Activated CD8-positive, alpha-beta memory T cell treated with anti-CD3 and anti-CD28 coated beads, Interleukin-2, amount 10 ng/mL, durations not matched to agents 7 days and 5 days (primary cell): ENCODE measurements around the gene ZC3H4. TPM values are rescaled to one million over a fixed set of nuclear protein-coding genes. Genes with fewer than 3 reads are reported as not detected.
A peak's percentile ranks its signal among the peaks of the same experiment; 100 is the strongest.
"Not testable (repeated sequence)": the region's sequence is repeated elsewhere in the genome, so short reads cannot be mapped to it uniquely, and the experiment has no call there.

Experiments used
- ATAC-seq: fragments of 150-1000 bp; cut with Tn5 transposase; one replicate; pipeline ENCODE4 v1.10.0; 2021; ENCODE audit warnings: moderate library complexity
- CTCF ChIA-PET: fragments of 350-600 bp; sonication (Branson Sonifier 250); formaldehyde crosslinking; loops from one replicate; lab custom pipeline; 2021; ENCODE audit warnings: antibody characterized with exemption; lab: Charles Lee
- DNase-seq: peaks from one replicate; pipeline ENCODE4 v3.0.0-alpha.2; 2020
- H3K27ac Mint-ChIP-seq: one replicate; pipeline ENCODE4 v1.8.0; 2021; ENCODE audit warnings: mild to moderate bottlenecking, mixed read lengths
- H3K27me3 Mint-ChIP-seq: one replicate; pipeline ENCODE4 v1.8.0; 2021; ENCODE audit warnings: mixed read lengths
- H3K36me3 Mint-ChIP-seq: one replicate; pipeline ENCODE4 v1.8.0; 2021; ENCODE audit warnings: mild to moderate bottlenecking, mixed read lengths
- H3K4me1 Mint-ChIP-seq: one replicate; pipeline ENCODE4 v1.8.0; 2021; ENCODE audit warnings: mixed read lengths
- H3K4me3 Mint-ChIP-seq: one replicate; pipeline ENCODE4 v1.8.0; 2021; ENCODE audit warnings: mild to moderate bottlenecking, moderate library complexity, mixed read lengths
- H3K9me3 Mint-ChIP-seq: one replicate; pipeline ENCODE4 v1.8.0; 2022; ENCODE audit warnings: low read depth, mixed read lengths
- total RNA-seq, 2 experiments: library from RNA; stranded (reverse); gene quantifications; one replicate each; pipeline ENCODE4 v1.2.3, GENCODE V29; 2021

Gene ZC3H4
- total RNA-seq, 2 experiments from 2014 or later: 98.9 to 114 TPM

DNA sequence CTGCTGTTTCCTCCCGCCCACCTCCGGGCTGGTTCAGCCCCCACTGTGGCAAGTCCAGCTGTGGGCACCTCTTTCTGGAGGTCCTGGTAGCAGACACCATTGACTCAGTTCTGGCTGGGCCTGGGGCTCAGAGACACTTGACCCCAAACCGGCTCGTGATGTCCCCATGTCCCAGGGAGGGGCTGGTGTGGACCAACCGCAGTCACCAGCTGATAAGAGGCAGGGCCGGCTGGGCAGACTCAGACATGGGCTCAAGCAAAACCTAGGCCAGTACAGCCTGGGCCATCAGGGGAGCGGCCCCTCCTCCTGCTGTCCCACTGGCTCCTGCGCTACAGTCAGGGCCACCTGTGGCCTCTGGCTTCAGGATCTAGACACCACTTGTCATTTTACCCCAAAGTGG lies 45.3 kb downstream of the ZC3H4 start:
- no peak for ATAC-seq
- DNase-seq: no peak
- Mint-ChIP-seq H3K27me3 (no peaks in the 10 kb centered on the region), H3K4me1 (no peaks in the 10 kb centered on the region), H3K27ac (no peak overlapping the region), H3K4me3 (no peak overlapping the region), H3K36me3 (peaks cover 29% of the 10 kb centered on the region), H3K9me3 (no peaks in the 10 kb centered on the region)
- CTCF ChIA-PET: interaction anchor here (0.5 kb wide), 1 partner anchor 32 kb away, joined by 3 read pairs; no protein-coding TSS in a partner anchor

DNA sequence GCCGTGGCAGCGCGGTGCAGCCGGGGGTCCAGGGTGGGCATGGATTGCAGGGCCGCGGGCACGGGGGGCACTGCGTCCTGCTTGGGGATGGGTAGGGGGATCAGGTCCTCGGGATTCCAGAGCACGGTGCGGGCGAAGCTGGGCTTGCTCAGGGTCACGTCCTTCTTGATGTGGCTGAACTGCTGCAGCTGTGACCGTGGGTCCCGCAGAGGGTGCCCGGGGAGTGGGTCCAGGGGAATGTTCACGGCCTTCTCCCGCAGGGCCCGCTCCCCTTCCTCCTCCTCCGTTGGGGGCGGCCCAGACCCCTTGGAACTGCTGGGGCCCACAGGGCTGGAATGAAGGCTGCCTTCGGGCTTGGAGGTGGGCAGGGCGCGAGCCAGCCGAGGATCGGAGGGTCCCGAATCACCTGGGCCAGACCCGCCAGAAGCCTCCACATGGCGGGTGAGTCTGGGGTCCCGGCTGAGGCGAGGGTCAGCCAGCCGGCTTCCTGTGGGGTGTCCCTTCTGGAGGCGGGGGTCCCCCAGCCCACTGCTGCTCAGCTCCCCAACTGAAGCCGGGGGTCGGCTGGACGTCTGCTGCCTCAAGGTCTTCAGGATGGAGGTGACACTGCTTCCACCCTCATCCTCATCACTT lies 46.2 kb downstream of the ZC3H4 start:
- H3K27ac Mint-ChIP-seq: no peak overlapping the region
- H3K27me3 Mint-ChIP-seq: no peaks in the 10 kb centered on the region
- H3K4me3 Mint-ChIP-seq: no peak overlapping the region
- peaks cover 24% of the 10 kb centered on the region for H3K36me3 Mint-ChIP-seq
- DNase-seq (no peak), ATAC-seq (no peak)
- H3K9me3 Mint-ChIP-seq: no peaks in the 10 kb centered on the region
- CTCF ChIA-PET: no interaction called here
- no peaks in the 10 kb centered on the region for H3K4me1 Mint-ChIP-seq

DNA sequence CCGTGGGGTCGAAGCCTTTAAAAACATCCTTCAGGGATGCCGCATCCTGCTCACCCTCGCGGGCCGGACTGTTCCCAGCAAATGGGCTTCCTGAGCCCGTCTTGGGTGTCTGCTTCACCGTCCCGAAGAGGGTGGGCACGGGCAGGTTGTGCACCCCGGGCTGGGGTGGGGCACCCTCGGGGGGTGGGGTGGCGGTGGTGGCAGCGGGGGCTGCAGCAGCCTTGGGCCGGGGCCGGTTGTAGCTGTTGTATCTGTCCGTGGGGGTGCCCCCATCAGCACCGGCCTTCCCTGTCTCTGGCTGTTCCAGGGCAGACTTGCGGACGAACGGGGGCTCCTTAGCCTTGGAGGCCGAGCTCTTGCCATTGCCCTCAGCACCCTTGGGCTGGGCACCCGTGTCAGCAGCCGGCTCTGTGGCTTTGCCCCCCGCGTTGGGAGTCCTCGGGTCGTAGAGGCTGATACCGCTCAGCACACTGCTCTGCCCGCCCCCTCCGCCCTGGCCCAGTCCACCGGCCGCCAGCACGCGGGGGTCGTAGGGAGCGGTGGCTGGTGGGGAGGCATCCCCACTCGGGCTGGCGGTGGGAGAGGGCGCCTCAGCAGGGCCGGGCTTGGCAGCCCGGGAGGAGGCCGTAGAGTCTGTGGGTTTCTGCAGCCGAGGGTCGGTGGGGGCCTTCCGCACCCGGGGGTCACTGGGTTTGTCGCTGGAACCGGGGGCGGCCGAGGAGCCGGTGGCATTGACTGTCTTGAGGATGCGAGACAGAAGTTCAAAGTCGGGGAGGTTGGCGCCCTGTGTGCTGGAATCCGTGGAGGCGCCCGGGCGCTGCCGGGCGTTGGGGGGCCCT lies 47.0 kb downstream of the ZC3H4 start:
- no peak for ATAC-seq
- no peak for DNase-seq
- Mint-ChIP-seq H3K4me1 (no peaks in the 10 kb centered on the region), H3K27me3 (no peaks in the 10 kb centered on the region), H3K27ac (no peak overlapping the region), H3K36me3 (peaks cover 22% of the 10 kb centered on the region), H3K9me3 (no peaks in the 10 kb centered on the region), H3K4me3 (no peak overlapping the region)
- CTCF ChIA-PET: no interaction called here

DNA sequence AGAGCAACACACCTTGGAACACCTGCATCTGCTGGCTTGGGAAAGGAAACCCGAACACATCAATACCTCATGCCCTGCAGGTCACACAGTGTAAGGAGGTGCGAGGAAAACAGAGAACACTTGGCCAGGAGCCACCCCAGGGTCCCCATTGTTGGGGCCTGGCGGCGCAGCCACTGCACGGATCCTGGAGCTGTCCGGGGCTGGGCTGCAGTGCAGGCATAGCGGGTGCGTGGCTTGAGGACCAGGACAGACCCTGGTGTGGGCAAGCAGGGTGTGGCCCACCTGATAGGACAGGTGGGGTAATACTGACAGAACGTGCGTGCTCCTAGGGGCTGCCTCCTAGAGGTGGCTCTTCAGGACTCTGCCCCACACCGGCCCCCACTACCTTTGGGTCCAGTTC lies 48.3 kb downstream of the ZC3H4 start:
- no peaks in the 10 kb centered on the region for H3K4me1 Mint-ChIP-seq
- peaks cover 11% of the 10 kb centered on the region for H3K36me3 Mint-ChIP-seq
- no peaks in the 10 kb centered on the region for H3K27me3 Mint-ChIP-seq
- ATAC-seq (no peak), DNase-seq (no peak)
- H3K4me3 Mint-ChIP-seq: no peak overlapping the region
- H3K9me3 Mint-ChIP-seq: no peaks in the 10 kb centered on the region
- no peak overlapping the region for H3K27ac Mint-ChIP-seq
- CTCF ChIA-PET: no interaction called here

DNA sequence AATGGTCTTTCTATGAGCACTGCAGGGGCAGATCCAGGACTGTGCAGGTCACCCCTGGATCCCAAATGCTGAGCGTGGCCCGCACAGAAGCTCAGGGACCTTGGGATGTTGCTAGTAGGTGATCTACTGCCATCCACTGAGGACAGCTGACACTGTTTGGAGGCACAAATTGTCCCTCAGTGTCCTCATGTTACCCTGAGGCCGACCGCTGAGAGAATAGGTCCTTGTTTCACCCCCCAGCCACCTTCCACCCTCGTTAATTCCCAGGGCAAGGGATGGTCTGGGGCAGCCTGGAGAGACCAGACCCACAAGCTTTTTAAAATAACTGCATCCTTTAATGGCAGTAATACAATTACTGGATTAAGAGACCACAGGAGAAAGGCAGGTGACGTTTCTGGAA lies 49.7 kb downstream of the ZC3H4 start:
- H3K4me1 Mint-ChIP-seq: no peaks in the 10 kb centered on the region
- ATAC-seq (no peak), DNase-seq (no peak)
- CTCF ChIA-PET: interaction anchor here (0.8 to 2.2 kb wide), 4 partner anchors 16 to 184 kb away, joined by 3 to 6 read pairs (median 4); no protein-coding TSS in a partner anchor
- no peak overlapping the region for H3K27ac Mint-ChIP-seq
- H3K36me3 Mint-ChIP-seq: peaks cover 8% of the 10 kb centered on the region
- H3K4me3 Mint-ChIP-seq: no peak overlapping the region
- no peaks in the 10 kb centered on the region for H3K9me3 Mint-ChIP-seq
- H3K27me3 Mint-ChIP-seq: no peaks in the 10 kb centered on the region

DNA sequence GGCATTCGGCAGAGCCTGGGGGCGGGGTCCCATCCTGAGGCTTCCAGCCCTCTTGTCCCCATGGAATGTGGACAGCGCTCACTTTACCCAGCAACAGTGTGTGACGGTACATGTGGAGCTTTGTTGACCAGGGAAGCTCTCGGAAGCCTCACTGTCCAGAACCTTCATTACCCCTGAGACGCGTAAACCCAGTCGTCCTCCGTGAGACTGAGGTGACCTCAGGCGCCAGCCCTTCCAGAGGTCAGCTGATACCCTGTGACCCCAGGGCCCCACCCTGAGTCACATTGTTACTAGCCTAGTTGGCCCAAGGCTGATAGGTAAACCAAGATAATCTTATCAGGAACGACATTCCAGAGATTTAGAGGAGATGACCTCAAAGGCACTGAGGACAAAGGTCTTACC lies 55.0 kb downstream of the ZC3H4 start:
- CTCF ChIA-PET: interaction anchor here (4.2 kb wide), 1 partner anchor 45 kb away, joined by 12 read pairs; no protein-coding TSS in a partner anchor
- ATAC-seq (no peak), DNase-seq (no peak)
- Mint-ChIP-seq H3K4me3 (no peak overlapping the region), H3K27ac (no peak overlapping the region), H3K27me3 (peaks cover 14% of the 10 kb centered on the region), H3K9me3 (no peaks in the 10 kb centered on the region), H3K36me3 (peaks cover 3% of the 10 kb centered on the region), H3K4me1 (no peaks in the 10 kb centered on the region)

DNA sequence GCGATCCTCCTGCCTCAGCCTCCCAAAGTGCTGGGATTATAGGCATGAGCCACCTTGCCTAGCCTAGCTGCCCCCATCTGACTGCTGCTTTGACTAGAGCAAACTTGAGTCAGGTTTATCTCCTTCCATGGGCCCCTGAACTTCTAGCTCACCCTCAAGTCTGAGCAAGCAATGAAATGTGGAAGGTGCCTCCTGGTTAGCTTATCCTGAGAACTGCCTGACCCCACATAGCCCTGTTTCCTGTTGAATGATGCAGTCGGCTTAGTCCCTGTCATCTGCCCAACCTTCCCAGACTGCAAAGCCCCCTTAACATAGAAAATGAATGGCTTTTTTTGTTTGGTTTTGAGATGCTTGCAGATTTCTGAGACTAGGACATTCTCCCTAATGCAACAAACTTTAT lies 56.2 kb downstream of the ZC3H4 start:
- CTCF ChIA-PET: interaction anchor here (0.8 to 4.2 kb wide), 2 partner anchors 44 to 79 kb away, joined by 5 to 12 read pairs; no protein-coding TSS in a partner anchor
- H3K4me3 Mint-ChIP-seq: no peak overlapping the region
- no peaks in the 10 kb centered on the region for H3K36me3 Mint-ChIP-seq
- H3K27ac Mint-ChIP-seq: no peak overlapping the region
- H3K27me3 Mint-ChIP-seq: peaks cover 20% of the 10 kb centered on the region
- ATAC-seq (no peak), DNase-seq (no peak)
- no peaks in the 10 kb centered on the region for H3K4me1 Mint-ChIP-seq
- H3K9me3 Mint-ChIP-seq: no peaks in the 10 kb centered on the region

DNA sequence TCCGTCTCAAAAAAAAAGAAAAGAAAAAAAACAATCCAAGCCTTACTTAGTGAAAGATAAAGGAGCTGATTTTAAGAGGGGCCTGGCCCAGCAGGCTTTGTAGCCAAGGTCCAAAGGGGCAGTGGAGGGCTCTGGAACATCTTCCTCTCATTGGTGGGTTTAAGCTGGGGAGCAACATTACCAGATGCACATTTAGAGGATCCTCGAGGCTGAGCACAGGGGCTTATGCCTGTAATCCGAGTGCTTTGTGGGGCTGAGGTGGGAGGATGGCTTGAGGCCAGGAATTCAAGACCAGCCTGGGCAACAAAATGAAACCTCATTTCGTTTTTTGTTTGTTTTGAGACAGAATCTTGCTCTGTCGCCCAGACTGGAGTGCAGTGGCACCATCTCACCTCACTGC lies 57.2 kb downstream of the ZC3H4 start:
- no peak overlapping the region for H3K27ac Mint-ChIP-seq
- H3K4me1 Mint-ChIP-seq: no peaks in the 10 kb centered on the region
- no peak overlapping the region for H3K4me3 Mint-ChIP-seq
- no peaks in the 10 kb centered on the region for H3K36me3 Mint-ChIP-seq
- ATAC-seq (no peak), DNase-seq (no peak)
- no peaks in the 10 kb centered on the region for H3K9me3 Mint-ChIP-seq
- CTCF ChIA-PET: interaction anchor here (0.8 to 4.2 kb wide), 2 partner anchors 43 to 80 kb away, joined by 5 to 12 read pairs; no protein-coding TSS in a partner anchor
- peaks cover 20% of the 10 kb centered on the region for H3K27me3 Mint-ChIP-seq

DNA sequence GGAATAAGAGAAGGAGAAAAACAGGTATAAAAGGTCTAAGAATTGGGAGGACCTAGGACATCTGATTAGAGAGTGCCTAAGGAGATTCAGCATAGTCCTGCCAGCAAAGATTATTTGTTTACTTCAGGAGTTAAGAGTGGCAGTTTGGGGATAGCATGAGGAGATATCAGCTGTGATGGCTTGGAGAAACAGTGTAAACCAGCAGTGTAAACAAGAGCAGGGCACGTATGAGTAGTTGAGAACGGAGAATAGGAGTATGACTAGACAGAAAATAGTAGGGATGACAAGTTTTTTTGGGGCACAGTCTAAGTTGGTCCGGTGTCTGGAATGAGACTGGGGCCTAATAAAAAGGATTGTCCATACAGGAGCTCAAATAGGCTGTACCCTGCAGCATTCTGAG lies 63.0 kb downstream of the ZC3H4 start:
- CTCF ChIA-PET, H3K4me3 Mint-ChIP-seq, H3K9me3 Mint-ChIP-seq, DNase-seq, H3K27ac Mint-ChIP-seq, ATAC-seq, H3K36me3 Mint-ChIP-seq: not testable (repeated sequence)
- peaks cover 20% of the 10 kb centered on the region for H3K27me3 Mint-ChIP-seq
- peaks cover 14% of the 10 kb centered on the region for H3K4me1 Mint-ChIP-seq

DNA sequence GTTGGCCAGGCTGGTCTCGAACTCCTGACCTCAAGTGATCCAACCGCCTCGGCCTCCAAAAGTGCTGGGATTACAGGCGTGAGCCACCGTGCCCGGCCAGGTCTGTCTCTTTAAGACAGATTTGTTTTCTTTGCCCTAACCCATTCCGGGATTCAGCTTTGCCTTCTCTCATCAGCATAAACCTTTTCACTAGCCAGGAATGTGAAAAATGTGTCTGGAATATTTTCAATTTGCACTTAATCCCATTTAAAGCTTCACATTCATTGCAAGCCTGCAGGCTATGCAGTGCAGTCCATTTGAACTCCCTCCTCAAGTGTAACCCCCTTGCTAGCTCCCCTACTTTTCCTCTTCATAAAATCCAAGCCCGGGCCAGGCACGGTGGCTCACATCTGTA lies 64.3 kb downstream of the ZC3H4 start:
- peaks cover 10% of the 10 kb centered on the region for H3K27me3 Mint-ChIP-seq
- CTCF ChIA-PET: interaction anchor here (1.0 to 2.7 kb wide), 3 partner anchors 14 to 36 kb away, joined by 3 to 16 read pairs (median 9); no protein-coding TSS in a partner anchor
- DNase-seq (no peak), ATAC-seq (no peak)
- H3K4me1 Mint-ChIP-seq: peaks cover 14% of the 10 kb centered on the region
- peak overlapping the region; percentile 99 for H3K4me3 Mint-ChIP-seq
- H3K9me3 Mint-ChIP-seq: no peaks in the 10 kb centered on the region
- H3K36me3 Mint-ChIP-seq: peaks cover 2% of the 10 kb centered on the region
- H3K27ac Mint-ChIP-seq: peak overlapping the region; percentile 84

DNA sequence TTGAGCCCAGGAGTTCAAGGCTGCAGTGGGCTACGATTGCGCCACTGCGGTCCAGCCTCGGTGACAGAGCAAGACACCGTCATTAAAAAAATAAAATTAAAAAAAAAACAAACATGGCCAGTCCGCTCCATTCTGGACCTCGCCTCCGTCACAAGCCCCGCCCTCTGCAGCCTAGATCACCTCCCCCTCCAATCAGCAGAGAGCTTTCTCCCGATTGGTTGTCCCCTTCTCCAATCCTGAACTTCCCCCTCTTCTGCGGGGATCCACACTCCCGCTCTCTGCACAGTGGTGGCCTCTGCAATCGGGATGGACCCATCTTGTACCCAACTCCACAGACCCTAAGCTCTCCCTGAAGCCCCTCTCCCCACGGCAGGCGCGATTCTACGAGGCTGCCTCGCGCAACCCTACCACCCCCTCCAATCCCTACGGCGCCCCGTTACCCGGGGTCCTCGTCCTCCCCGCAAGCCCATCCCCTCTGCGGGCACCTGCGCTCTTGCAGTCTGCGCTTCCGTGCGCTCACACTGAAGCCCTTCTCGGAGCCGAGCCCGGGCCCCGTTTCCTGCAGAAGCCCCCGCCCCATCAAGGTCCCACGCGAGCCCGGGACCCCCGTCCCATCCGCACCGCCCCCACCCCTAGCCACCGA lies 65.7 kb downstream of the ZC3H4 start:
- peak; percentile 93 for DNase-seq

DNA sequence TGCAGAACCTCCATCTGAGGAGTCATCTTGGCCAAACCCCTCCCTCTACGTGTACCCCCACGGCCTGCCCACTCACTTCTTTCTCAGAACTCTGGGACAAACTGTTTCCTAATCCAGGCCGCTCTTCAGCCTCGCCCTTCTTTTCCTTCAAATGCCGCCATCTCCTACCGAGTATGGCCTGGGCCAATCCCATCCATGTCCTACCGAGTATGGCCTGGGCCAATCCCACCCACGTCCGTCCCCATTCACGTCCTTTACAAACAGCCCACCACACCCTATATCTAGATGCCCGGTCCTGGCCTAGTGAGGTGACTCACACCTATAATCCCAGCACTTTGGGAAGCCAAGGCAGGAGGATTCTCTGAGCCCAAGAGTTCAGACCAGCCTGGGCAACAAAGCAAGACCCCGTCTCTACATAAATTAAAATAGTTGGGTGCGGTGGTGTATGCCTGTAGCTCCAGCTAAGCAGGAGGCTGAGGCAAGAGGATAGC lies 66.3 kb downstream of the ZC3H4 start:
- no peaks in the 10 kb centered on the region for H3K9me3 Mint-ChIP-seq
- no peaks in the 10 kb centered on the region for H3K27me3 Mint-ChIP-seq
- peaks cover 14% of the 10 kb centered on the region for H3K4me1 Mint-ChIP-seq
- CTCF ChIA-PET: interaction anchor here (0.7 to 2.7 kb wide), 5 partner anchors 11 to 296 kb away, joined by 3 to 16 read pairs (median 4); no protein-coding TSS in a partner anchor
- peak overlapping the region; percentile 99 for H3K4me3 Mint-ChIP-seq
- ATAC-seq (no peak), DNase-seq (no peak)
- H3K27ac Mint-ChIP-seq: peak overlapping the region; percentile 98
- H3K36me3 Mint-ChIP-seq: peaks cover 2% of the 10 kb centered on the region

More for the DNA sequence above, 65.7 kb downstream of the ZC3H4 start:
- CTCF ChIA-PET: interaction anchor here (0.7 to 2.7 kb wide), 7 partner anchors 11 to 297 kb away, joined by 3 to 16 read pairs (median 4); no protein-coding TSS in a partner anchor
- H3K9me3 Mint-ChIP-seq: no peaks in the 10 kb centered on the region
- peak overlapping the region; percentile 98 for H3K27ac Mint-ChIP-seq
- ATAC-seq: peak; percentile 67
- peak overlapping the region; percentile 99 for H3K4me3 Mint-ChIP-seq
- no peaks in the 10 kb centered on the region for H3K27me3 Mint-ChIP-seq
- peaks cover 14% of the 10 kb centered on the region for H3K4me1 Mint-ChIP-seq
- H3K36me3 Mint-ChIP-seq: peaks cover 2% of the 10 kb centered on the region
